GM10847 (cell line): Measurements from ENCODE around the gene DCLRE1C.

ENCODE experiments used
- POLR2A ChIP-seq: IDR thresholded peaks from 2 replicates; pipeline ENCODE4 v1.6.1; 2011; ENCODE audit not compliant: insufficient read length; ENCODE audit errors: extremely low read depth

DCLRE1C gene

GRCh38 chr10:14889318-14889717, 64.6 kb downstream of the DCLRE1C start:
- no peak for TF ChIP-seq POLR2A

DNA sequence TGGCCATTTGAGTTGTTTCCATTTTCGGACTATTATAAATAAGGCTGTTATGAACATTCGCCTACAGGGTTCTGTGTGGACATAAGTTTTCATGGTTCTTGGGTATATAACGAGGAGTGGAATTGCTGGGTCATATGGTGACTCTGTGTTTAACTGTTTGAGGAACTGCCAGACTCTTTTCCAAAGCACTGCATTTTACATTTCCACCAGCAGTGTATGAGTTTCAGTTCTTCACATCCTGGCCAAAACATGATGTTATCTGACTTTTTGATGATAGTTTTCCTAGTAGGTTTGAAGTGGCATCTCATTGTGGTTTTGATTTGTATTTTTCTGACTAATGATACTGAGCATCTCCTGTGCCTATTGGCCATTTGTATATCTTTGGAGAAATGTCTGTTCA, 69.8 kb downstream of the DCLRE1C start:
- no peak for TF ChIP-seq POLR2A

DNA sequence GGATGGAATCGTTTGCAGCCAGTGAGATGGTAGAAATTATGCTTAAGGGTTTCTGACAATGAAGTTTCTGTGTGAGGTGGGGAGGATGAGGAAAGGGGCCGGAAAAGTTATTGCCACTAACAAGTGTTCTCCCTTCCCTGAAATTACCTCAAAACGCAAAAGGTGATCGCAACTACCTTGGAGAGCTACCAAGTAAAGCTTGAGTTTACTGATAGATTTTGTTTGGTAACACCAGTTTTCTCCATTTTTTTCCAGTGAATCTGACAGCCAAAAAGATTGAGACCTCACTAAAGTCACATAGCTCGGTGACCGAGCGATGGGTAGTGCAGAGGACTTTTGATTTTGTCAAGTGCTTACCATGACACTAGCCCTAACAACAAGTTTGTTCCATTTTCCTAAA, 73.7 kb downstream of the DCLRE1C start:
- TF ChIP-seq POLR2A = no peak

- TF ChIP-seq POLR2A = no peak
Observed at GRCh38 chr10:14879928-14880193, 74.0 kb downstream of the DCLRE1C start.

DNA sequence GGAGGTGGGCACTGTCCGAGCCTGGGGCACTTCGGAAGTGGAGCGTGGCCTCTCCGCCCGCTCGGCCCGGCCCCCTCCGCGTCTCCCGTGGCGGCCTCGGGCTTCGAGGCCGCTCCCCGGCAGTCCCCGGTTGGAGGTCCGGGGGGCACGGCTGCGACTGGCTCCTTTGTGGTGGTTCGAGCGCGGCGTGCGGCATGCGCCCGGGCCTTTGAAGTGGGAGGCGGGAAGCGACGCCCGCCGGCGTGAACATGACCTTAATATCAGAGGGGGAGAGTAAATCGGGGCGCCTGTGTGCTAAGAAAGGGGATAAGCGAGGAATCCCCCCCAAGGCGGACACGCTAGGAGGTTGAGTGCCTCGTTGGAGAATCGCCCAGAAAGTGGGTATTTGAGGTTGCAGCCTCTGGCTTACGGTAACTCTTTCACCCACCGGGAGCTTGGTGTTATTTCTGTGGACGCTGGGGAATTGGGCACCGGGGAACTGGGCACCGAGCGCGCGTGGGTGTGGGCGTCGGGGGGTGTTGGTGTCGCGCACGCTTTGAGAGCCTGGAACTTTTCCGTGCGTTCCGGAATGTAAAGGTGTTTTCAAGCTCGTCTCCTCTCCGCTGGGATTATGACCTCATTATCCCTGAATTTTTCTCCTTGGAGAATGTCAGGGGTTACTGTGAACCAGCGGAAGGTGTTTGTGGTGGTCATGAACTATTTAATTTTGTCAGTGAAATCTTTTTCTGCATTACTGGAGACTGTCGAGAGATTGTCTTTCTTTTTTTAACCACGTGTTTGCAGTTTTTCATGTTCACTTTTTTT, 74.6 kb downstream of the DCLRE1C start:
- no peak for TF ChIP-seq POLR2A

GRCh38 chr10:14878266-14879123, 75.4 kb downstream of the DCLRE1C start, which contains the start of gene SUV39H2:
SUV39H2 (plus strand) TSS chr10:14878866; CDS start chr10:14878889, 23 bp downstream.
- peak; percentile 63 for TF ChIP-seq POLR2A

- TF ChIP-seq POLR2A = no peak
Observed at GRCh38 chr10:14876764-14877163, 77.1 kb downstream of the DCLRE1C start.

DNA sequence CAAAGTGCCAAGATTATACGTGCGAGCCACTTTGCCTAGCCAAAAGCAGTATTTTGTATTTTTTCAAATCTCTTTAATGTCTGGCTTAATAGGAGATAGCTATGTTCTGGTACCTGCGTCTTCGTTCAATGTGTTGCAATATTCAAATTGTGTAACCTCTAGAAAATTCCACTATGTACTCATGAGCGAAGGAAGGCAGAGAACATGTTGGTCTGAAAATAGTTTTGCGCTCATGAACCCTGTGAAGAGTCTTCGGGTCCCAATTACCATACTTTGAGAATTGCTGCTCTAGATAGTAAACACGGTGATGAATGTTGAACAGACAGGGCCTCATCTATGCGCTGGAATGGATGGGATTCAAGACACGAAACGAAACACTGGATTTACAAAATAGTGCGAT, 78.0 kb downstream of the DCLRE1C start:
- TF ChIP-seq POLR2A = no peak

DNA sequence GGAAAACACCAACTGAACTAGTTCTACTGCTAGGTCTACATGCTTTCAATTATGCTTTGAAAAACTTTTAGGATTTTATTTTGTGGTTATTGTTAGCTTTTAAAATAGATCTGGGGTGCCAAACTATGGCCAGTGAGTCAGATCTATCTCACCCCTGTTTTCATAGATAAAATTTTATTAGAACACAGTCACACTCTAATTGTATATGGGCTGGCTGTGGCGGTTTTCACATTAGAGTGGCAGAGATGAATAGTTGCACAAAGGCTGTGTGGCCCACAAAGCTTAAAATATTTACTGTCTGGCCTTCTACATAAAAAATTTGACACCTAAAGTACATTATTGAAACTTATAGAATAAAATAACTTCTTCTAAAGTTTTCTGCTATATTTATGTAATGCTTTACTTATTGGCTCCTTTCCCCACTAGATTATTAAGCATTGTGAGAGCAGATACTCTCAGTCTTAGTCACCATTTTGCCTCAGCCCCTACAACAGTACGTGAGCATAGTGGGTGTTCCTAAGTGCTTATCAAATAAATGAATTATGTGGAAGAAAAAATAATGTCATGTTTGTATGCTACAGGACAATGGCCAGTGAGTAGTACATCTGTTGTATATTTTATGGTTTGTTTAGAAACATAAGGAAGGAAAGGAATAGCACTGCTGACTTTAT, 80.7 kb downstream of the DCLRE1C start:
- no peak for TF ChIP-seq POLR2A

DNA sequence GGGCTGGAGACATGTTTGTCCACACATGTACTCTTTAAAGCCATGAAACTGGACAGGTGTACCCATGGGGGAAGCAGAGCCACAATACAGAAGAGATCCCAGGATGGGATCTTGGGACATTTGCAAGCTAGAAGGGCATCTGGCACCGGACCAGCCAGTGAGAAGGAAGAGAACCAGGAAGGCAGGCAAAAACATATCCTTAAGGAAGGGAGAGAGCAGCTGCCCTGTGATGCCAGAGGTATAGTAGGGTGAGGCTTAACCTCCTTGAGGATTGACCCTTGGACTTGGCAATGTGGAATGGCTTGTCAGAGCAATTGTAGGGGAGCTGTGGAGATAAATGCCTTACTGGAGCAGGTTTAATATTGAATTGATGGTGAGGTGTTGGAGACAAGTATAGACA, 93.1 kb downstream of the DCLRE1C start:
- no peak for TF ChIP-seq POLR2A

GRCh38 chr10:14859775-14860174, 94.1 kb downstream of the DCLRE1C start:
- TF ChIP-seq POLR2A = no peak

DNA sequence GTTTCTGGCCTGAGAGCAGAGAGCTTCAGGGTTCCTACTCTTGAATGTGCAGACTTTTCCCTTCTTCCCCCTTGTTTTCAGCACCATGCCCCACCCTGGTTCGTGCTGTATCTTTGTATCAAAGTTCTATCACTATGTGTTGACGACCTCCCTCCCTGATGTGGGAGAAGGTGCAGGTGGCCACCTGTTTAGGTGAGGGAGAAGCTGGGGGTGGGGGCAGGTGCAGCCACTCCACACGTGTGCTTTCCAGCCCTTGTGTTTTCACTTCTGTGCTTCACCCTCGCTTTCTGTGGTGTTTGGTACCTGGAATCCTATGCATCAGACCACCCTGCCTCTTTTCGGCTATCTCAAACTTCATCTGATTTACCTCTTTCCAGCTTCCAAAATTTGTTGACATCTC, 94.9 kb downstream of the DCLRE1C start:
- TF ChIP-seq POLR2A = no peak

- TF ChIP-seq POLR2A = no peak
Observed at GRCh38 chr10:14858338-14858960, 95.4 kb downstream of the DCLRE1C start.

DNA sequence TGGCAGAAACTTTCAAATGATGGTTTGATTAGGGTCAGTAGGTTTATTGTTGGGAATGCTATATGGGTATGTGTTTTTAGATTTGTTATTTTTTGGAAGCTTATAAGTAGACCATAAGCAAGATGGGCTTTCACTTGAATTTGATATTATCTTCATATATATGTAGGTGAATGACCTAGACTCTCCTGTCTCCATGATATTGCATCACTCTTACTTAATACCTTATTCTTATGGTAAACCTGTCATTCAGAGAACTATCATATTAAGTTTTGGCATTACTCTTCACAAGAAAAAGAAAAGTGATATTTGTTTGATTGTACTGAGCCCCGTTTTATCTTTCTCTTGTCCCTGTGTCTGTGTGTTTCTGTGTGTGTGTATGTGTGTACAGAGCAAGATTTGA, 98.4 kb downstream of the DCLRE1C start:
- no peak for TF ChIP-seq POLR2A

- TF ChIP-seq POLR2A = no peak
Observed at GRCh38 chr10:14852236-14852635, 101.7 kb downstream of the DCLRE1C start.
